ENCODE results near the gene MMP1.

MMP1 gene

GRCh38 chr11:102798012-102798746 is at the start of gene MMP1:
Gene MMP1, minus strand, starts transcription at chr11:102798160. Its CDS starts 68 bp downstream, at chr11:102798092.
- no peak for DNase-seq (ENCODE audit: low read depth in 1 of 2, low spot score in 1 of 2)

GRCh38 chr11:102846292-102846691 is 48.3 kb upstream of the MMP1 start:
- no peak for DNase-seq (ENCODE audit: low read depth in 1 of 2, low spot score in 1 of 2)

- DNase-seq (ENCODE audit: low read depth in 1 of 2, low spot score in 1 of 2): no peak
Measured at GRCh38 chr11:102843489-102843888, 45.5 kb upstream of the MMP1 start, which contains the start of gene MMP3. Gene MMP3, minus strand, starts transcription at chr11:102843609. Its CDS starts 63 bp downstream, at chr11:102843546.

- DNase-seq (ENCODE audit: low read depth in 1 of 2, low spot score in 1 of 2): no peak
Measured at GRCh38 chr11:102842930-102843329, 45.0 kb upstream of the MMP1 start.

GRCh38 chr11:102840018-102840417 is 42.1 kb upstream of the MMP1 start:
- no peak for DNase-seq (ENCODE audit: low read depth in 1 of 2, low spot score in 1 of 2)

- DNase-seq (ENCODE audit: low read depth in 1 of 2, low spot score in 1 of 2): no peak
Measured at GRCh38 chr11:102837646-102838045, 39.7 kb upstream of the MMP1 start.

GRCh38 chr11:102837156-102837555 is 39.2 kb upstream of the MMP1 start:
- DNase-seq (ENCODE audit: low read depth in 1 of 2, low spot score in 1 of 2): no peak

GRCh38 chr11:102836290-102836875 is 38.4 kb upstream of the MMP1 start:
- DNase-seq (ENCODE audit: low read depth in 1 of 2, low spot score in 1 of 2): no peak

- no peak for DNase-seq (ENCODE audit: low read depth in 1 of 2, low spot score in 1 of 2)
Measured at GRCh38 chr11:102833731-102834130, 35.8 kb upstream of the MMP1 start.

GRCh38 chr11:102832612-102833011 is 34.7 kb upstream of the MMP1 start:
- DNase-seq (ENCODE audit: low read depth in 1 of 2, low spot score in 1 of 2): no peak

GRCh38 chr11:102831489-102832440 is 33.8 kb upstream of the MMP1 start:
- DNase-seq (ENCODE audit: low read depth in 1 of 2, low spot score in 1 of 2): no peak

GRCh38 chr11:102831128-102831488 is 33.1 kb upstream of the MMP1 start:
- no peak for DNase-seq (ENCODE audit: low read depth in 1 of 2, low spot score in 1 of 2)

GRCh38 chr11:102830001-102830727 is 32.2 kb upstream of the MMP1 start:
- DNase-seq (ENCODE audit: low read depth in 1 of 2, low spot score in 1 of 2): no peak

- DNase-seq (ENCODE audit: low read depth in 1 of 2, low spot score in 1 of 2): no peak
Measured at GRCh38 chr11:102829316-102830000, 31.5 kb upstream of the MMP1 start.

- DNase-seq (ENCODE audit: low read depth in 1 of 2, low spot score in 1 of 2): no peak
Measured at GRCh38 chr11:102824556-102824955, 26.6 kb upstream of the MMP1 start.

- no peak for DNase-seq (ENCODE audit: low read depth in 1 of 2, low spot score in 1 of 2)
Measured at GRCh38 chr11:102819491-102819890, 21.5 kb upstream of the MMP1 start.

- no peak for DNase-seq (ENCODE audit: low read depth in 1 of 2, low spot score in 1 of 2)
Measured at GRCh38 chr11:102813484-102813883, 15.5 kb upstream of the MMP1 start.

GRCh38 chr11:102812188-102812587 is 14.2 kb upstream of the MMP1 start:
- DNase-seq (ENCODE audit: low read depth in 1 of 2, low spot score in 1 of 2): no peak

- DNase-seq (ENCODE audit: low read depth in 1 of 2, low spot score in 1 of 2): no peak
Measured at GRCh38 chr11:102810950-102811660, 13.1 kb upstream of the MMP1 start.

GRCh38 chr11:102809971-102810370 is 12.0 kb upstream of the MMP1 start:
- DNase-seq (ENCODE audit: low read depth in 1 of 2, low spot score in 1 of 2): no peak

Data from activated T-helper 1 cell treated with anti-CD3 and anti-CD28 coated beads, Interleukin-2, amount 50 U/mL, for 16 hours (primary cell).